H1 (cell line): ENCODE results near the gene SIM2. TPM values are rescaled to one million over a fixed set of nuclear protein-coding genes. Genes with fewer than 3 reads are reported as not detected.

ENCODE experiments used
- MAX ChIP-seq: IDR thresholded peaks from 2 replicates; pipeline ENCODE4 v1.6.1; 2012; ENCODE audit warnings: inconsistent platforms
- YY1 ChIP-seq: IDR thresholded peaks from 2 replicates; pipeline ENCODE4 v1.6.1; 2011; ENCODE audit warnings: low read depth, mild to moderate bottlenecking, low read length
- polyA plus RNA-seq, 7 experiments: library from polyadenylated mRNA; depleted of rRNA in 3 of 7; stranded (reverse) in 5 of 7; unstranded in 2 of 7; fragments of >200 nt in 5 of 7; fragments of 200-250 nt in 2 of 7; gene quantifications; 1 replicate in 5 of 7; 2 replicates in 1 of 7; 4 replicates in 1 of 7; pipeline versions ENCODE4 v1.2.1 to v1.2.3, GENCODE V29; 2011 to 2013; ENCODE audit warnings: missing spikeins in 2 of 7, mixed read lengths in 2 of 7
- total RNA-seq: library from RNA; stranded (reverse); fragmentation: NEBNext Ultra II Directional; extraction: Animal tissue kit (Norgen Biotek cat#: 25700); gene quantifications from 2 replicates; pipeline ENCODE4 v1.2.1, GENCODE V29; 2021

SIM2 gene
- total and polyA plus RNA-seq, 2 of the 8 experiments (the other 6 are each of a cell fraction or from before 2014, with no cell fraction given), result 0.05 to 0.26 TPM

GRCh38 chr21:36702622-36702968 is 3.7 kb downstream of the SIM2 start (continued):
- no peak for TF ChIP-seq YY1
- TF ChIP-seq MAX, result no peak
